Activated T-helper 1 cell treated with Interleukin-2 at 50 U/mL for 16 hours (primary cell): ENCODE measurements around the gene RWDD3.

ENCODE experiments used
- DNase-seq: peaks from one replicate; pipeline ENCODE4 v3.0.0-alpha.2; 2020; ENCODE audit warnings: low read depth

Gene RWDD3

GRCh38 chr1:95230256-95230655 lies 3.8 kb upstream of the RWDD3 start:
- no peak for DNase-seq

- DNase-seq, result no peak
Observed at GRCh38 chr1:95230768-95231191, 3.2 kb upstream of the RWDD3 start.

- no peak for DNase-seq
Observed at GRCh38 chr1:95232646-95233318, 1.2 kb upstream of the RWDD3 start.

GRCh38 chr1:95233319-95233736 lies 682 bp upstream of the RWDD3 start:
- peak; percentile 0 for DNase-seq

DNA sequence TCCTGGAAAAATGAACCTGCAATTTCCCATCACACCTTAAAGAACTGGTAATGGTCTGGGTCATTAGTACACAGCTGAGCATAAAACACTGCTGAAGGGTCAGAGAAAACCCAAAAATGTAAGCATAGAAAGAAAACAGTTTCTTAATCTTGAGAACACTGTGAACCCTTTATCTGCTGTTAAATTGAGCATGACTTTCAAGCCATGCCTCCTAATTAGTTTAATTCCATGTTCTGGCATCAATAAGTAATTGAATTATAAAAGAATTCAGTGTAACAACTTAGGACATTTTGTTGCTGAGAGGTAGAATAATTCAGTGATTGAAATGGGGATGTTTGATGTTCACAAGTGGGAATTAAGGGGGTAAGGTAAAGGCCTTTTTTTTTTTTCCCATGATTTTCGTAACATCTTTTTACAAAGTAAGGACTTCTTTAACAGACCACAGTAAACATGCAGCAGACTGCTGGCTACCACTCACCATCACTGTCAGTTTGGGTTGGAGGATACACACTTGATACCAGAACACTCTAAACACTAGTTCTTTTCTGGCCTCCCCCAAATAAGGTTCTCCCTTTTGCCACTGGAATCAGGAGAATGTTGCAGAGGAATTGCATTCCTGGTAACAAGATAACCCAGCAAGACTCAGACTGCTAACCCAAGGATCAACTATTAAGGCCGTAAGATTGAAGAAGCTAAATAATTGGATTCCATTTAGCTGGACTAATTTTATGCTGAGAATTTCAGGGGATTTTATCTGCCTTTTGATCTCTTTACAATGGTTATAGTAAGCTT lies 3.0 kb downstream of the RWDD3 start:
- DNase-seq, result no peak

DNA sequence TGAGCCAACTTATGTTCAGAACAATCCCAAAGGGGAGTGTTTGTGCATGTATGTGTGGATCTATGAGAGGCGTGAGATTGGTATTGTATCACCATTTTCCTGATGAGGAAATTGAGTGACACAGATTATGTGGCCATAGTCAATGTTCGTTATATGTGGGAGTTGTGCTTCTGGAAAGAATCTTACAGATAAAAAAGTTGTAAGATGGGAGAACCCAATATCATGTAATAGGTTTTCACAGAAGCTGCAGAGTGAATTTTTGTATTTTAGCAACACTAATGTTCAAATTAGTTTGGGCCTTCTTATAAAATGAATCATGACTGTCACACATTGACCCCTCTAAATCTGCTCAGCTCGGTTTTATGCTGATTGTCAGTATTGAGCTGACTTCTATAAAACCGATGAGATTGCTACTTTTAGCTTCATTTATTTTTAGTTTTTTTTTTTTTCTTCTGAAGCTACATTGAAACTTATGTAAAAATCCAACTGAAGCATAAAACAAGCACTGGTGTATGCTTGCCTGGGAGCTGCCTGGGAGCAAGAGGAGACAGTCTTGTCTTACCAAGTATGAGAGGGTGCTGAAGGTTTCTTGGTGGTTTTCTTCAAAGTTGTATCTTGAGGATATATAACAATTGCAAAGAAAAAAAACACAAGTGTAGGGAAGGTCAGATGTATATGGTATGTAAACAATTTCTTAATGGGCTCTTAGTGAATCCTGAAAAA lies 4.1 kb downstream of the RWDD3 start:
- no peak for DNase-seq

- DNase-seq, result no peak
Observed at GRCh38 chr1:95245029-95245428, 11.0 kb downstream of the RWDD3 start.

- no peak for DNase-seq
Observed at GRCh38 chr1:95246511-95246910, 12.5 kb downstream of the RWDD3 start.

GRCh38 chr1:95247607-95248006 lies 13.6 kb downstream of the RWDD3 start:
- no peak for DNase-seq

DNA sequence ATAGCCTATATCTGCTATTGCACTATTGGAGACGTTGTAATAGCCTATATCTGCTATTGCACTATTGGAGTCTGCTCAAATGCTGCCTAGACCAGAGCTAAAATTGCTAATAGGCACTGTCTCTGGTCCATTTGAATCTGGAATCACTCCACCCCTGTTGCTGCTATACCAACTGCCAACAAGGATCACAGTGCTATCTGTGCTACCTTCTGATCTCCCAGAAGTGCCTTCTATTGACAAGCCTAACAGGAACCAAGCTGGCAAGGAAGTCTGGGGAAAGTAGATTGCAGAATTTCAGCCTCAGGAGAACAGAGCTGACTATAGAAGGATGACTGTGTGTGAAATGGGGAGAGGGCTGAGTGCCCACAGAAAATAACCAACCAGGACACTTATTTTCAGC lies 15.9 kb downstream of the RWDD3 start:
- DNase-seq, result no peak

GRCh38 chr1:95252422-95252821 lies 18.4 kb downstream of the RWDD3 start:
- DNase-seq, result no peak

GRCh38 chr1:95254959-95255358 lies 20.9 kb downstream of the RWDD3 start:
- no peak for DNase-seq

- DNase-seq, result no peak
Observed at GRCh38 chr1:95255826-95256225, 21.8 kb downstream of the RWDD3 start.

DNA sequence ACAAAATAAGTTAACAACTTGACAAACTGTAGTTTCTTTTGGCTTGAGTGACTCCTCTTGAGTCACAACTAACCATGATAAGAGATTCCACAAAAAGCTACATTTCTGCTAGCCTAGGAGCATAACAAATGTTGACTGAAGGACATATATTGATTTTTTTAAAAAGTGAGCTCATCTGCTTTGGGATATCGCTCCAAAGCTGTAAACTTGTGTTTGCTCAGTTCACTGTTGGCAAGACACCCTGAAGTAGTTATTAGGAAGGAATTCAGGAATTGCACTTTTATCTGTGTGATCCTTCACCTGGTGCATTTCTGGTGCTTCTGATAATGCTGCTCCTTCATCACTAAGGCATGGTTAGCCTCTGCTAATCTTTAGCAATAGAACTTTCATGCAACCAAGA lies 23.7 kb downstream of the RWDD3 start:
- DNase-seq, result no peak

DNA sequence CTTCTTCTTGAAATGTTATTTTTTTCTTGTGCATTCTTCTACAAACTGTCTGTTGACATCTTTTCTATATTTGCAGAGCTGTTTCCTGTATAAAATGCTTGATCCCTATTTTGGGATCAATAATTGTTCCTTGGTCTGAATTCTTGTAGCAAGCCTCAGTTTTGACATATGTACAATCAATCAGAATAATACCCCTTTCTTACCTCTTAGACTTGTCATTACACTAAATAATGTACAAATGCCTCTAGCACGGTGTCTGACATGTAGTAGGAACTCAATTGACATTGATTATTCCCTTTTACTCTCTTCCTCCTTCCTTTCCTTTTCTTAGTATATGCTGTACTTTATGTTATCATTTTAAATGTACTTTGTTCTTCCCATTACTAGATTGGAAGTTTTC lies 25.2 kb downstream of the RWDD3 start:
- no peak for DNase-seq

DNA sequence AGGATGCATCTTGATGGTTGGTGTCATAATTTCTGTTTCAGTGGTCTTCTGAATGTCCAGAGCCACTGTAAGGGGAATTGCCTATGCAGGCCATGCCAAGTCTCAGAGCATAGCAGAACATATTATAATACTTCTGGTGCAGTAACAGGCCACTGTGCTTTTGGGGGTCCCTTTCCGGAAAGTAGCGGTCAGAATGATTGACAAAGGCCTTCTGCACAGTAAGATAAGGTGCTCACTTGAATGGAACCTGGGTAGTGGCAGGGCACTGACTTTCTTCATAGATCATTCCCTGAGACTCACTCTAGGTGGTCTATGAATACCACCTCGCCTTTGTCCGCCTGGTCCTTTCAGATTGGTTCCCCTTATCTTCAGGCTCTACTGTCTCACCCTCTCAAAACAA lies 28.9 kb downstream of the RWDD3 start:
- no peak for DNase-seq

DNA sequence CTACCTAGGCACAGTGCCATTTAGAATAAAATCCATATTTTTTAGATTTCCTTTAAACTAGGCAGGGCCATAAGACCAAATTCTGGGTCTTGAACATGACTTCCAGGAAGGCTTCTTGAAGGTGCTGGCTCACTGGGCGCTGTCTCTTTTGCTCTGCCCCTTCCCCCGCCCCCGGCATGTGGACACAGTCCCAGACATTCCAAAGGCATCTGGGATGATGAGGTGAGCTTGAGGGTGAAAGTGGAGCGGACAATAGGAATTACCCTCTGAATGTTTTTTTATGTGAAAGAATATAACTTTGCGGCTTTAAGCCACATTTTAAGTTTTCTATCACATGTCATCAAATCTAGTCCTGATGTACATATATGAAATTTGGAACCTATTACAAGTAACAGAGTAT lies 29.4 kb downstream of the RWDD3 start:
- DNase-seq, result no peak

DNA sequence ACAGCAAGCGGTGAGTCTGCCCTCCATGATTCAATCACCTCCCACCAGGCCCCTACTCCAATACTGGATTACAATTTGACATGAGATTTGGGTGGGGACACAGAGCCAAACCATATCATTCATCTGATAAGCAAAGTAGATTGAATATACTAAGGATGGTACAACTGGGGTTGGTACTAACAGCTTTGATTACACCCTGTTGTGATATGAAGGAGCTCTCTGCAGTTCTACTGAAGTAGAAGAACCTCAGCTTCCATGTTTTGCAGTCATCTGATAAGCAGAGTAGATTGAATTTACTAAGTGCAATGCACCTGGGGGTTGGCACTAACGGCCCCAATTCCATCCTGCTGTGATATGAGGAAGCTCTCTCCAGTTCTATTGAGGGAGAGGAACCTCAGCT lies 31.1 kb downstream of the RWDD3 start:
- no peak for DNase-seq

DNA sequence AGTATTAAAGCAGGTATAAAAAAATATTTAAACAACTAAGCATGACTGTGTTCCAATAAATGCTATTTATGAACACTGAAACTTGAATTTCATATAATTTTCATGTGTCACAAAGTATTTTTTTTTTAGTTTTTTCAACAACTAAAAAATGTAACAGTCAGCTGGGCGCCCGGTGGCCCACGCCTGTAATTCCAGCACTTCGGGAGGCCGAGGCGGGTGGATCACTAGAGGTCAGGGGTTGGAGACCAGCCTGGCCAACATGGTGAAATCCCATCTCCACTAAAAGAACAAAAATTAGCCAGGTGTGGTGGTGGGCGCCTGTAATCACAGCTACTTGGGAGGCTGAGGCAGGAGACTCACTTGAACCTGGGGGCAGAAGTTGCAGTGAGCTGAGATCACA lies 42.4 kb downstream of the RWDD3 start:
- no peak for DNase-seq

DNA sequence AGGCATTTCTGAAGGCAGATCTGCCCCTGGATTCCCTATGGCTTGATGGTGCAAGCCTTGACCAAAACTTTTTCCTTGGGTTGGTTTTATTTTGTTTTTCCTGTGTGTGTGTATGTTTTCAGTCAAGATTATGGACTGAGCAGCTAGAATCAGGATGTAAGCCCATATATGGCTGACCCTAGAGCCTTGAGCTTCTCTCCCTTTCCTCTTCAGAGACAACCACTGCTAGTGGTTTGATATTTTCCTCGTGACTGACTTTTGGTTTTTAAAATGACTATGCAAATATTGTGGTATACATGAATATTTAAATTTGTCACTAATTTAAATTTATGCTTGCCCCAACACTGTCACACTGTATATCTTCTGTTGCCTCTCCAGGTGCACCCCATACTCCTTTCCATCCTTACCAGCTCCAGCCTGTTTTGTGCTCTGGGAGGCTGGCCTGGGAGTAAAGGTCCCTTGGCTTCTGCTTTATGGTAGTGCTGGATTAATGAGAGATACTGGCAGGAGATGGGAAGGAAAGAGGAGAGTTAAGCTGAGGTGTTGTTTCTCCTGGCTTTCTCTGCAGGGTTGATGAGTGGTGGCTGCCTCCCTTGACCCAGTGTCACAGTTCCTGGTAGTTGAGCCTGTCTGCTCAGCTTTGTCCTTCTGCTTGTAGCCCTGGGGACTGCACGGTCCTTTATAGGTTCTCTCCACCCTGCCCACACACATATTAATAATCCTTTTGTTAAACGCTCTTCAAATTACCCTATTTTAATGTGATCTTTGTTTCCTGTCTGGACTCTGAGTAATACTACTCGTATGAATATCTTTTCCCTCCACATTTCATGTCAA lies 44.4 kb downstream of the RWDD3 start:
- DNase-seq, result no peak

DNA sequence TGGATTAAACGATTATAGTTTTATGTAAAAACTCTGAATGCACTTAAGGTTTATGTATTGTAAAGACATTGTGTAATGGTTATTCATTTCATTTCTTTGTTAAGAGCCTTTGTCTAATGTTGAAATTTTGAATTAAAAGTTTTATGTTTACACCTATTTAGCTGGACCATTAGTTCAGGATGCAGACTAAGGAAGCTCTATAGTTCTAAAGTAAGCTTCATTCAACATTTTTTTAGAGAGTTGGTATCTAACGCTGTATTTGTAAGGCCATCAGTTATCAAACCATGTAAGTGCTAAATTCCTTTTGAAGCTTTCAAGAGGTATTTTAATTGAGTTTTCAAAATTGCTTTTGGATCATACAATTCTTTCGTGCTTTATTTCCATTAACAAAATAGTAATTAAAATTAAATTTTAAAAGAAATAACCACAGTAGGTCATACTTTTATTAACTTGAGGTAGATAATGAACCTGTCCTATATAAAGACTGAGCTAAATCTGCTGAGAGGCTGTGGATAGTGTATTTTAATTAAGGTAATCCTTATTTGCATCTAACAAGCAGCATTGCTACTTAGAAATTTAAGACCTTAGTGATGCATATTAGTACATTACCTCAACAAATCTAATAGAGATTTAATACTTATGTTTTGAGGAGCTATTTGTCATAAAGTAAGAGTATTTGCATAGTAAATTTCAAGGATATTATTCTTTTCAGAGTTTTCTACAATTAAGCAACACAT lies 47.9 kb downstream of the RWDD3 start:
- no peak for DNase-seq

GRCh38 chr1:95282518-95282895 lies 48.5 kb downstream of the RWDD3 start:
- no peak for DNase-seq
